Suprapubic skin (tissue), 4 donors: ENCODE measurements around the gene CIB4. TPM values are rescaled to one million over a fixed set of nuclear protein-coding genes. Genes with fewer than 3 reads are reported as not detected.

Experiments used
- DNase-seq, 2 donors: peaks; one replicate each; pipeline ENCODE4 v3.0.0-alpha.2; 2019; ENCODE audit warnings: low spot score in 2 of 2
- H3K27ac ChIP-seq: fragments of 200-600 bp; sonication (generic); one replicate; pipeline ENCODE4 v1.5.1; 2019
- H3K27me3 ChIP-seq: fragments of 200-600 bp; sonication (generic); one replicate; pipeline ENCODE4 v1.5.1; 2019
- H3K36me3 ChIP-seq: fragments of 200-600 bp; sonication (generic); one replicate; pipeline ENCODE4 v1.5.1; 2019
- H3K4me1 ChIP-seq: fragments of 200-600 bp; sonication (generic); one replicate; pipeline ENCODE4 v1.5.1; 2019
- H3K4me3 ChIP-seq: fragments of 200-600 bp; sonication (generic); one replicate; pipeline ENCODE4 v1.5.1; 2019; ENCODE audit warnings: mild to moderate bottlenecking
- H3K9me3 ChIP-seq: fragments of 200-600 bp; sonication (generic); one replicate; pipeline ENCODE4 v1.5.1; 2019
- CTCF ChIP-seq, 2 donors: fragments of 200-600 bp in 1 of 2; fragments of 450-650 bp in 1 of 2; sonication (generic) in 1 of 2; IDR thresholded peaks; one replicate each; pipeline ENCODE4 v1.5.1; 2016 to 2019; ENCODE audit warnings: antibody characterized with exemption in 2 of 2, mild to moderate bottlenecking in 1 of 2, moderate library complexity in 1 of 2
- EP300 ChIP-seq: sonication (generic); formaldehyde crosslinking; IDR thresholded peaks from one replicate; pipeline ENCODE4 v1.6.1; 2017; ENCODE audit warnings: antibody characterized with exemption
- POLR2A ChIP-seq, 2 donors: fragments of 450-650 bp; IDR thresholded peaks; one replicate each; pipeline ENCODE4 v1.6.1; 2017; ENCODE audit warnings: antibody characterized with exemption in 2 of 2, mild to moderate bottlenecking in 2 of 2, moderate library complexity in 2 of 2
- POLR2AphosphoS5 ChIP-seq, 3 donors: sonication (generic); formaldehyde crosslinking; IDR thresholded peaks; one replicate each; pipeline ENCODE4 v1.6.1; 2017; ENCODE audit warnings: antibody characterized with exemption in 3 of 3
- WGBS: methylation state at CpG from one replicate; pipeline ENCODE4 v1.1.5; 2018; 5-methylcytosine and 5-hydroxymethylcytosine counted together
- total RNA-seq, 4 donors: library from RNA; depleted of rRNA; stranded (reverse); fragments of >200 nt; gene quantifications; one replicate each; pipeline ENCODE4 v1.1.0, GENCODE V29; 2016

CIB4 gene
- total RNA-seq, 4 donors from 2014 or later: not detected

- TF ChIP-seq EP300 (no peak), POLR2AphosphoS5 (IDR thresholded peaks at IDR 0.05) (no peak), POLR2A (IDR thresholded peaks at IDR 0.05) (no peak), CTCF (IDR thresholded peaks at IDR 0.05) (no peak)
- Histone ChIP-seq H3K27me3 (peaks cover 62% of the 10 kb centered on the region), H3K4me3 (no peak overlapping the region), H3K4me1 (peaks cover 5% of the 10 kb centered on the region), H3K36me3 (no peaks in the 10 kb centered on the region), H3K9me3 (no peaks in the 10 kb centered on the region), H3K27ac (no peak overlapping the region)
- DNase-seq: peak in 1 of 2 donors; percentile 58
- WGBS: 85% methylated on average over 12 of the region's 12 CpGs
Observed at GRCh38 chr2:26557244-26557925, 83.8 kb downstream of the CIB4 start.

DNA sequence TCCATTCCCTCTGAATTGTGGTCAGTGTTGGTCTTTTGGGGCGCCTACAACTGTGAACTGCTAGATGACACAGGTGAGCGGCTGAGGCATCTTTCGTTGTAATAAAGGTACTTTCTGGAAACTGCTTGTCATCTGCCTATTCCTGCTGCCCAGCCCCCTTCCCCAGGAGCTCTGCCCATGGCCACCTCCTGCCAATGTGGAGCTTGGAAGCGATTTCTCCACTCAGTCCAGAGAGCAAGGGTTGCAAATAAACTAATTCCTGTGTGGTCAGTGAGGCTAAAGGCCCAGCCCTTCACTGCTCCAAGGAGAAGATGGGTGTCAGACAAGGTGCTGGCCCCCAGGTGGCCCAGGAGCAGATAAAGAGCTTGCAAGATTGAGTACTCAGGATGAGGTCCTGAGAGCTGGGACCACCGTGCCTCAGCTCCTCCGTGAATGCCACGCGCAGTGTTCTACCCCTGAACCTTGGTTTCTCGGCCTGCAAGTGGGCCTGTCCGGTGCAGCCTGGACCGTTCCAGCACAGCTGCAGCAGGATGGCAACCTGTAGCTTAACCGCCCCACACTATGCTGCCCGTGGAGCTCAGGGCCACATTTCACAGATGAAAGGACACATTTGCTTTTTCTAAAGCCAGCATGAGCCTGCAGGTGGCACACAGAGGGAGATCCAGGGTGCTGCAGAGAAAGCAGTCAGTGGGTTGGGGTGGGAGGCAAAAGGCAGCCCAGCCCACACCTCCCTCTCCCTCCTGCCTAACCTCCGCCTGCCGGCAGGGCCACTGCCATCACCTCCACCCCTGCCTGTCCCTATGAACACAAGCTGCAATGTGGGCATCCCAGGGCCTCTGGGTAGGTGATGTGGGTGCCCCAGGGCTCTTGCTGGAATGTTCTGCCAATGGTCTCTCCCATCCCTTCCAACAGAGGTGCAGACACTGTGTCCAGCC lies 84.6 kb downstream of the CIB4 start:
- DNase-seq: peak in 1 of 2 donors; percentile 52
- Histone ChIP-seq H3K27me3 (peaks cover 61% of the 10 kb centered on the region), H3K27ac (no peak overlapping the region), H3K36me3 (no peaks in the 10 kb centered on the region), H3K4me1 (no peaks in the 10 kb centered on the region), H3K9me3 (no peaks in the 10 kb centered on the region), H3K4me3 (no peak overlapping the region)
- TF ChIP-seq POLR2AphosphoS5 (IDR thresholded peaks at IDR 0.05): no peak
- no peak for TF ChIP-seq CTCF (IDR thresholded peaks at IDR 0.05)
- TF ChIP-seq EP300: no peak
- no peak for TF ChIP-seq POLR2A (IDR thresholded peaks at IDR 0.05)
- 85% methylated on average over 14 of the region's 15 CpGs for WGBS

GRCh38 chr2:26555246-26556133 lies 85.7 kb downstream of the CIB4 start:
- H3K4me3 ChIP-seq: no peak overlapping the region
- peaks cover 61% of the 10 kb centered on the region for H3K27me3 ChIP-seq
- H3K4me1 ChIP-seq: no peaks in the 10 kb centered on the region
- 72% methylated on average over 7 of the region's 8 CpGs for WGBS
- peak in 1 of 2 donors; percentile 33 for DNase-seq
- H3K27ac ChIP-seq: no peak overlapping the region
- H3K36me3 ChIP-seq: no peaks in the 10 kb centered on the region
- no peak for TF ChIP-seq CTCF (IDR thresholded peaks at IDR 0.05)
- no peak for TF ChIP-seq POLR2A (IDR thresholded peaks at IDR 0.05)
- TF ChIP-seq EP300: no peak
- TF ChIP-seq POLR2AphosphoS5 (IDR thresholded peaks at IDR 0.05): no peak
- no peaks in the 10 kb centered on the region for H3K9me3 ChIP-seq

DNA sequence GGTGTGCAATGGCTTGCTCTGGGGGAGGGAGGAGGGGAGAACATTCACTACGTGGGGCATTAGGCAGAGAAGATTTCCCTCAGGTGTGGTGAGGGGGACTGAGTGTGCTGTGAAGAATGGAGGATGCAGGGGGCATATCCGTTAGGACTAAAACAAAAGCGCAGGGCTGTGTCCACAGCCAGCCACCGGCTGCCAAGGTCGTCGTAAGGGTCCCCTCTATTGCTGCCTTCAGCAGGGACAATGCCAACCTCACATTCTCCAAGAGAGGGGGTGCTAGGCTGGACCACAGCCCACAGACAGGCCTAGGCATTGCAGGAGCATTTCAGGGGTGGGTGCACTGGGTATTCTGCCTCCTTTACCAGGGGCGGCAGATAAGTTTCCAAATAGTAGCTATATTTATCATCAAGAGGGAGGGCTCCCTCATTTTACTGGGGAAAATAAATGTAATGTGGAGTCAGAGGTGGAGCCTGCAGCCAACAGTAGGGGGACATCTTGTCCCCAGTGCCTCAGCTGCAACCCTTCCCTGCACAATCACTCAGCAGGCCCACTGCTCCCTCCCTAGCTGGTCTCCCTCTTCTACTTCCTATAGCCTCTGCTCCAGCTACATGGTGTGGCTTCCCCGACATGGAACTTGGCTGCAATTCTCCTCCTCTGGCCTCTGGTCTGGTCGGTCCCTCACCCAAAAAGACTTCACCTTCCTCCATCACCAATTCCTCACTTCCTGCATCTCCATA lies 88.4 kb downstream of the CIB4 start:
- DNase-seq: peak in 1 of 2 donors; percentile 25
- peaks cover 42% of the 10 kb centered on the region for H3K27me3 ChIP-seq
- 60% methylated on average over 9 of the region's 9 CpGs for WGBS
- H3K4me3 ChIP-seq: no peak overlapping the region
- no peak for TF ChIP-seq EP300
- H3K27ac ChIP-seq: no peak overlapping the region
- H3K9me3 ChIP-seq: no peaks in the 10 kb centered on the region
- no peaks in the 10 kb centered on the region for H3K36me3 ChIP-seq
- no peaks in the 10 kb centered on the region for H3K4me1 ChIP-seq
